ENCODE data around the gene C10orf105. TPM values are rescaled to one million over a fixed set of nuclear protein-coding genes. Genes with fewer than 3 reads are reported as not detected.

Gene C10orf105
- total RNA-seq, 1 donor = under 0.01 TPM

- no peak overlapping the region for H3K27ac ChIP-seq (ENCODE audit: low read depth, low read length)
- H3K4me2 ChIP-seq (ENCODE audit: insufficient read depth, low read length) = no peak overlapping the region
- no peak overlapping the region for H2AFZ ChIP-seq (ENCODE audit: low read length)
- DNase-seq (ENCODE audit: insufficient read length, low spot score, missing footprints) = no peak
- peaks cover 6% of the 10 kb centered on the region for H4K20me1 ChIP-seq (ENCODE audit: insufficient read depth, low read length)
- H3K36me3 ChIP-seq (ENCODE audit: insufficient read depth, low read length) = peaks cover 18% of the 10 kb centered on the region
- no peaks in the 10 kb centered on the region for H3K9me3 ChIP-seq (ENCODE audit: low read depth, low read length)
- H3K79me2 ChIP-seq (ENCODE audit: insufficient read depth, low read length) = no peaks in the 10 kb centered on the region
- H3K27me3 ChIP-seq (ENCODE audit: insufficient read depth, low read length) = no peaks in the 10 kb centered on the region
- H3K4me3 ChIP-seq (ENCODE audit: insufficient read depth, low read length) = no peak overlapping the region
- no peaks in the 10 kb centered on the region for H3K4me1 ChIP-seq (ENCODE audit: insufficient read depth, low read length)
- TF ChIP-seq, protein P1, sequence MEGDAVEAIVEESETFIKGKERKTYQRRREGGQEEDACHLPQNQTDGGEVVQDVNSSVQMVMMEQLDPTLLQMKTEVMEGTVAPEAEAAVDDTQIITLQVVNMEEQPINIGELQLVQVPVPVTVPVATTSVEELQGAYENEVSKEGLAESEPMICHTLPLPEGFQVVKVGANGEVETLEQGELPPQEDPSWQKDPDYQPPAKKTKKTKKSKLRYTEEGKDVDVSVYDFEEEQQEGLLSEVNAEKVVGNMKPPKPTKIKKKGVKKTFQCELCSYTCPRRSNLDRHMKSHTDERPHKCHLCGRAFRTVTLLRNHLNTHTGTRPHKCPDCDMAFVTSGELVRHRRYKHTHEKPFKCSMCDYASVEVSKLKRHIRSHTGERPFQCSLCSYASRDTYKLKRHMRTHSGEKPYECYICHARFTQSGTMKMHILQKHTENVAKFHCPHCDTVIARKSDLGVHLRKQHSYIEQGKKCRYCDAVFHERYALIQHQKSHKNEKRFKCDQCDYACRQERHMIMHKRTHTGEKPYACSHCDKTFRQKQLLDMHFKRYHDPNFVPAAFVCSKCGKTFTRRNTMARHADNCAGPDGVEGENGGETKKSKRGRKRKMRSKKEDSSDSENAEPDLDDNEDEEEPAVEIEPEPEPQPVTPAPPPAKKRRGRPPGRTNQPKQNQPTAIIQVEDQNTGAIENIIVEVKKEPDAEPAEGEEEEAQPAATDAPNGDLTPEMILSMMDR (IDR thresholded peaks at IDR 0.05; ENCODE audit: extremely low read depth, low read depth, low read length) = no peak
Observed at GRCh38 chr10:71750986-71751385, 31.4 kb upstream of the C10orf105 start.

GRCh38 chr10:71750124-71750841 is 30.7 kb upstream of the C10orf105 start:
- peaks cover 18% of the 10 kb centered on the region for H3K36me3 ChIP-seq (ENCODE audit: insufficient read depth, low read length)
- no peaks in the 10 kb centered on the region for H3K4me1 ChIP-seq (ENCODE audit: insufficient read depth, low read length)
- DNase-seq (ENCODE audit: insufficient read length, low spot score, missing footprints) = no peak
- no peak overlapping the region for H3K27ac ChIP-seq (ENCODE audit: low read depth, low read length)
- no peak overlapping the region for H3K4me2 ChIP-seq (ENCODE audit: insufficient read depth, low read length)
- no peaks in the 10 kb centered on the region for H3K79me2 ChIP-seq (ENCODE audit: insufficient read depth, low read length)
- no peak overlapping the region for H2AFZ ChIP-seq (ENCODE audit: low read length)
- H3K4me3 ChIP-seq (ENCODE audit: insufficient read depth, low read length) = no peak overlapping the region
- no peaks in the 10 kb centered on the region for H3K27me3 ChIP-seq (ENCODE audit: insufficient read depth, low read length)
- TF ChIP-seq, protein P1 (IDR thresholded peaks at IDR 0.05; ENCODE audit: extremely low read depth, low read depth, low read length) = no peak
- peaks cover 6% of the 10 kb centered on the region for H4K20me1 ChIP-seq (ENCODE audit: insufficient read depth, low read length)
- no peaks in the 10 kb centered on the region for H3K9me3 ChIP-seq (ENCODE audit: low read depth, low read length)

GRCh38 chr10:71749396-71749795 is 29.8 kb upstream of the C10orf105 start:
- Histone ChIP-seq H3K27me3 (ENCODE audit: insufficient read depth, low read length) (no peaks in the 10 kb centered on the region), H3K79me2 (ENCODE audit: insufficient read depth, low read length) (no peaks in the 10 kb centered on the region), H3K27ac (ENCODE audit: low read depth, low read length) (no peak overlapping the region), H2AFZ (ENCODE audit: low read length) (no peak overlapping the region), H4K20me1 (ENCODE audit: insufficient read depth, low read length) (peaks cover 6% of the 10 kb centered on the region), H3K4me2 (ENCODE audit: insufficient read depth, low read length) (no peak overlapping the region), H3K4me1 (ENCODE audit: insufficient read depth, low read length) (no peaks in the 10 kb centered on the region), H3K4me3 (ENCODE audit: insufficient read depth, low read length) (no peak overlapping the region), H3K9me3 (ENCODE audit: low read depth, low read length) (no peaks in the 10 kb centered on the region), H3K36me3 (ENCODE audit: insufficient read depth, low read length) (peaks cover 18% of the 10 kb centered on the region)
- DNase-seq (ENCODE audit: insufficient read length, low spot score, missing footprints) = no peak
- TF ChIP-seq, protein P1 (IDR thresholded peaks at IDR 0.05; ENCODE audit: extremely low read depth, low read depth, low read length) = no peak

DNA sequence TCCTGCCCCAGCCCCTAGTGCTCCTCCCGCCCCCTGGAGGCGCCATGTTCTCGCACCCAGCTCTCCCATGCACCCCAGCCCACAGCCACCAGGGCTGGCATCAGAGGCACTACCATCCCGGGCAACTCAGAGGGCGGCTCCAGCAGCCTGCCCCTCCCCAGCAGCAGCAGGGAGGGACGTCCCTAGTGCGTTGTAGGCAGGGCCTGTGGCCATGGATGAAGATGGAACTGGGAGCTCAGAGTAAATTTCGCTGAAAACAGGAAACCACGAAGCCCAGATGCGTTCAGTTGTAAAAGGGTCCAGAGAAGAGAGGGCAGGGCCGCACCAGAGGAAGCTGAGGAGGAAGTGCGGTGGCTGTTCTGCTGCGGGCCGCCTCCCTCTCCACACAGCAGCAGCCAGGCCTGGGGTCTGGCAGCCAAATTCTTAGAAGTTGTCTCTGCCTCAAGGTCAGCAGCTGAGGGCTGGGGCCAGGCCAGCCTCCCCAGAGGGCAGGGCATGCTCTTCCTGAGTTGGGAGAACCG is 29.2 kb upstream of the C10orf105 start:
- Histone ChIP-seq H3K79me2 (ENCODE audit: insufficient read depth, low read length) (no peaks in the 10 kb centered on the region), H3K36me3 (ENCODE audit: insufficient read depth, low read length) (peaks cover 17% of the 10 kb centered on the region), H3K4me2 (ENCODE audit: insufficient read depth, low read length) (no peak overlapping the region), H3K4me1 (ENCODE audit: insufficient read depth, low read length) (no peaks in the 10 kb centered on the region), H3K27me3 (ENCODE audit: insufficient read depth, low read length) (no peaks in the 10 kb centered on the region), H3K9me3 (ENCODE audit: low read depth, low read length) (no peaks in the 10 kb centered on the region), H3K27ac (ENCODE audit: low read depth, low read length) (no peak overlapping the region), H3K4me3 (ENCODE audit: insufficient read depth, low read length) (no peak overlapping the region), H4K20me1 (ENCODE audit: insufficient read depth, low read length) (peaks cover 6% of the 10 kb centered on the region), H2AFZ (ENCODE audit: low read length) (peak overlapping the region; percentile 2)
- TF ChIP-seq, protein P1 (IDR thresholded peaks at IDR 0.05; ENCODE audit: extremely low read depth, low read depth, low read length) = no peak
- DNase-seq (ENCODE audit: insufficient read length, low spot score, missing footprints) = no peak

All from osteoblast (primary cell).